PC-9 (cell line): ENCODE measurements around the gene ALKBH2.

Source experiments
- CTCF ChIP-seq: fragments of 200-600 bp; sonication (generic); conservative IDR thresholded peaks from 2 replicates; pipeline ENCODE4 v1.6.1; 2017; ENCODE audit warnings: mixed run types, antibody characterized with exemption, mild to moderate bottlenecking, moderate library complexity
- EZH2 ChIP-seq: fragments of 200-600 bp; sonication (generic); IDR thresholded peaks from 2 replicates; pipeline ENCODE4 v1.8.0; 2017; ENCODE audit warnings: antibody characterized with exemption, low read depth

GRCh38 chr12:109134186-109134917 is 41.1 kb upstream of the ALKBH2 start:
- TF ChIP-seq CTCF (peak; percentile 74), EZH2 (no peak)
